HFF-Myc (cell line): ENCODE results near the gene TXNDC2.

Source experiments
- DNase-seq: peaks from one replicate; pipeline ENCODE4 v3.0.0-alpha.2; 2011; ENCODE audit warnings: low read depth; ENCODE audit errors: extremely low read depth
- H3K4me3 ChIP-seq: replicated peaks from 2 replicates; pipeline ENCODE4 v1.5.1; 2011; ENCODE audit warnings: low read depth, mild to moderate bottlenecking, control low read depth, low read length
- CTCF ChIP-seq: IDR thresholded peaks from 2 replicates; pipeline ENCODE4 v1.5.1; 2012; ENCODE audit warnings: mild to moderate bottlenecking, low read depth, low read length, control low read depth; ENCODE audit errors: missing control alignments

Gene TXNDC2

DNA sequence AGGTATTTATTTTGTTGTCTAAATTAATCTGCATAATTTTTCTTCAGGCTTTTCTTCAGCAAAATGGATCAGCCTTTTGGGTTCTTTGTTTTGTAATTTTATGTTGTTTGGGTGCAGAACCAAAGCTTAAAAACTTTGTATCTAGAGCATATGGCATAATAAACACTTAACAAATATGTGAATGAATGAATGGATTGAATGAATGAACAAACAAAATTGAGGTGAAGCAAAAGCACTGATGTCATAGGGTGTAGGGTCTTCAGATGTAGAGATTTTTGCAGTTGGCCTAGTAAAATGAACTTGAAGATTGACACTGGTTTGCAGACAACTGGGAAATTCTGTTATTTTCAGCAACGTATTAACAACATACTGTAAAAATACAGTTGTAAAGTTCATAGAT is 45.4 kb downstream of the TXNDC2 start:
- TF ChIP-seq CTCF = no peak
- no peak for DNase-seq
- H3K4me3 ChIP-seq = no peak overlapping the region

- no peak for DNase-seq
- no peak for TF ChIP-seq CTCF
- H3K4me3 ChIP-seq = no peak overlapping the region
Measured at GRCh38 chr18:9931678-9932077, 45.9 kb downstream of the TXNDC2 start.

DNA sequence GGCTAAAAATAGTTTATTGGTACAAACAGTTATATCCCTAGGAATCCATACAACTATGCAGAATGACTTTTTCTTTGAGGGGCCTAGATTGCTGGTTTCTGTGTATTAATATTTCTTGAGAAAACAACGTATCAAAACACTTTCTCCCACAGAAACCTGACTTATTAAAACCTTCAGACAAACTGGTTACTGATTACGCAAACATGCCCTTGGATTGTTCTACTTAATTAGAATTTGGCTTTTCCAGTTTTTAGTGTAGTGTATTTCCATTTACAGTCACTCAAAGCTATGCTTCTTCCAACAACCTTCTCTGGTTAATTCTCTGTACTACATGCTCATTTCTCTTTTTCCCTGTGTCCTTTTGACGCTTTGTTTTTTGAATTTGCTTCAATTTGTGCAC is 48.1 kb downstream of the TXNDC2 start:
- DNase-seq = no peak
- H3K4me3 ChIP-seq = no peak overlapping the region
- TF ChIP-seq CTCF = no peak

GRCh38 chr18:9934274-9934673 is 48.5 kb downstream of the TXNDC2 start:
- no peak for DNase-seq
- H3K4me3 ChIP-seq = no peak overlapping the region
- TF ChIP-seq CTCF = no peak
